ENCODE measurements around the gene GNB1L. TPM values are rescaled to one million over a fixed set of nuclear protein-coding genes. Genes with fewer than 3 reads are reported as not detected.

The GNB1L gene
- total RNA-seq, 1 donor from 2014 or later: 5.5 TPM

DNA sequence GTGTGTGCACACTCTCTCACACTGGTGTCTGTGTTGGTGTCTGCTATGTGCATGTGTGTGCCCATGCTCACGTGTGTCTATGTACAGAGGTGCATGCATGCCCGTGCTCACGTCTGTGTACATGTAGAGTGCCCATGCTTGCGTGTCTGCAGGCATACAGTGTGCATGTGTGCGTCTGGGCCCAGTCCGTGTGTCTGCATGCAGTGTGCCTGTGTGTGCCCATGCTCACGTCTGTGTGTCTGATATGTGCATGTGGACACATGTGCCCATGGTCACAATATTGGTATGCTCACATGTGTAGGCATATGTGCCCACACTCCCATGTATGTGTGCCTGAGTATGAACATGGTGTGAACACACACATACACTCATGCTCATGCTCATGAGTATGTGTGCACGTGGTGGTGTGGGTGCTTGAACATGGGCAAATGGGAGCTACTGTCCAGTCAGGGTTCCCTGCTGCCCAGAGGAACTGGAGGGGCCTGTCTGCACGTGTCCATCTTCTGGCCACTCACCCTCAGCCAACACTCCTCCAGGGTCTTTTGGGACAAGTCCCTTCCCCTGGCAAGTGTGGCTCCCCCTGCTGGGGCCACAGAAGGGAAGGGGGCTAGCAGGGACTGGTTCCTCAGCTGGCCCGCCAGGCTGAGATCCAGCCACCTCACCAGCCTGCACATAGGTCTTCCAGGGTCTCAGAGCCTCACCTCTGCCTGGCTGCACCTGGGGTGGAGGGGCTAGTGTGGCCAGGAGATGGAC is 101.4 kb downstream of the GNB1L start:
- no peak for DNase-seq (ENCODE audit: low read depth in 2 of 2)

DNA sequence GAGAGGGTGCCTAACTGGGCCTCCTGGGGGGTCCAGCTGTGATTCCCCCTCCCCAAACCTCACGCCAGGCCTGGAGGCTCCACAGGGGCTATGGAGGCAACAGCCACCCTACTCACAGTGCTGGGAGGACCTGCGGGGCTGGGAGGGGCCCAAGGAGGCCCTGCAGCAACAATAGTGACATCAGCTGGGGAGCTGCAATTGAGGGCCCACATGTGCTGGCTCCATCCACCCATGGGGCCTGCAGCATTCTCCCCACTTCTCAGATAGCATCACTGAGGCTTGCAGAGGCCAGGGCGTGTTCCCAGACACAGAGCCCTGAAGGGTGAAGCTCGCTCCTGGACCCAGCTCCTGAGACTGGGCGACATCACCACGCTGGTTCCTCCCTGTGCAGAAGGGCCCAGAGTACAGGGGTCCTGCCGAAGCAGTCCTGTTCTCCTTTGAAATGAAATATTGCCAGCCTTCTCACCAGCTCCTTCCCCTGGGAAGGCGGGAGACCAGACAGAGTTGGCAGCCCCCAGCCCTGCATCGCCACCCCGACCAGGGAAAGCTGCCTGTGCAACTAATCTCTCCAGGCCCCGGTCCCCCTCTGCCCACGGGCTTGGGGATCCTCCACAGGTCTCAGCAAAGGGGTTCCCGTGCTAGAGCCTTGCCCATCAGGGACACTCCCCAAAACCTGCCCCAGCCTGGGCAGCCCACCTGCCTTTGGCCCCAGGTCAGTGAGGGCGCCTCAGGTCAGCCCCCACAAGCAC is 103.0 kb downstream of the GNB1L start:
- no peak for DNase-seq (ENCODE audit: low read depth in 2 of 2)

DNA sequence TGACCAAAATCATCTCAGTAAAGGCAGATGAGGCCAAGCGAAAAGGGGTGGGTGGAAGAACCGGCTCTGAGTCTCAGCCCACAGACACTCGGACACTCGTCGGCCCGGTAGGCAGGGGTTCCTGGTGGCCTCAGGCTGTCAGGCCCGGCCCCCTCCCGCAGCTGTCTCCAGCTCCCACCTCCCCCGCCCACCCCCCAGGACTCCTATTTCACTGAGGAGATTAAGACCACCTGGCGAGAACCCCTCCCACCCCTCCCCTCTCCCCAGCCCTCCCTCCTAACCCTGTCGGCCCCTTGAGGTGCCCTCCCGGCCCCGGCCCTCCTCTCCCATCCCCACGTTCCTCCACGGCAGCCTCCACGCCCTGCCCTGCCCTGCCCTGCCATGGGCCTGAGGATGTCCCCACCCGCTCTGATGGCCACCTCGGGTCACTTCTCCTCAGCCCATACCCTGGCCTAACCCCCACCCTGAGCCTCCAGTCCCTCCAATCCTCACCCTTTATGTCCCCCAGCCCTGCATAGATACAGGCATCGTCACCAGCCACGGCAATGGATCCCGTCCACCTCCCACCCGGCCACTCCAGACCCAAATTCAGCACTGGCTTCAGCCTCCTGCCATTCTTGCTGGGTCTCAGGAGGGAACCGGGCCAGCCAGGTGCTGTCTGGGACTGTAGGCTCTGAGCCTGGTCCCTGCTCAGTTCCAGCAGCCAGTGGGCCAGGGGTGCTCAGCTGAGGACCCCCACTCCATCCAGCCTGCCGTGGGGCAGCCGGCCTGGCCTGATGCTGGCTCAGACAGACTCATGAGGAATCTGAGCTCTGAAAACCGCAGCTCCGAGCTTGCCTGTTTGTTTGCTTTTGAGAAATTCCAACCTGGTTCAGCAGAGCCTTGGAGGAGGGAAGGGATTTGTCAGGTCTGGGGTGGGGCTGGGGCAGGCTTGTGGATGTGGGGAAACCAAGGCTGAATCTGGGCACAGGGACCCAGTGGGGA is 103.9 kb downstream of the GNB1L start:
- DNase-seq (ENCODE audit: low read depth in 2 of 2): no peak

DNA sequence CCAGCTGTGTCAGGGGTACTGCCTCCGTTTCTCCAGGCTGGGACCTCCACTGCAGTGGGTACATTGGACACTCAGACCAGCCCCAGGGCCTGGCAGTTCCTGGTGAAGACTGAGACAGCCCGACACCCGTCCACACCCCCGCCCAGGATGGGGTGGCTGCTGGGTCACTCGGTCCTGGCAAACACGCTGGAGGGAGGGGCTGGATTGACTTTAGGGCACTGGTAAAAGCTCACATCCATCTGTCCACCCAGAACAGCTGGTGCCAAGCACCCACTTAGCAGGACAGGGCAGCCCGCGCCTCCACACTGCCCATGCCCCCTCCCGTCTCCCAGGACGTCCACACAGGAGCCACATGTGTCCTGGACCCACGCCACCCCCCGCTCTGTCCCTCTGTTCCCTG is 104.8 kb downstream of the GNB1L start:
- no peak for DNase-seq (ENCODE audit: low read depth in 2 of 2)

DNA sequence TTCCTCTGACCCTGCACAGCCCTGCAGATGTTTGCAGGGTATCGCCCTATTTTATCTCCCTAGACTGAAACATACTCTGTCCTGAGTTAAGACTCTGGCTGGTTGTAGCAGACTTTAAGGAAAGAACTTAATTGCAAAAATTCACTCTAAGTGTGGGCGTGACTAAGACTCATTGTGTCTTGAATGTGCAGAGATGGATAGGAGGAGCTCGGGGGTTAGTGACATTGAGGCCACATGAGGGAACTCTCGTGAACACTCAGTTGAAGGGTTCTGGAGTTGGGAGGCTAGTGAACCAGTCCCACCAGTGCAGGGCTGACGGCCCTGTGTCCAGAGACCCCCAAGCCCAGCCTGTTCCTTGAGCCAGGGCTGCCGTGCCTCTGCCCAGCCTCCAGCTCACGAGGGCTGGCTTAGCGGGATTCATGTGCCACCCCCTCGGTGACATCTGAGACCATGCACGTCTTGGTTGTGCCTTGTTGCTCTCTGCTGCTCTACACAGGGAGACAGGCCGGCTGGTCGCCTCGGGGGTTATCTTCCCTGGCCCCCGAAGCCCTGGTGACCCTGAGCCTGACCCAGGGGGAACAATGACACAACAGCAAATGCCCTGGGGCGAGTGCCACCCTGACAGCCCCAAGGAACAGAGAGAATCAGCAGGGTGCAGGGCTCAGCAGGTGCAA is 105.5 kb downstream of the GNB1L start:
- DNase-seq (ENCODE audit: low read depth in 2 of 2): no peak

DNA sequence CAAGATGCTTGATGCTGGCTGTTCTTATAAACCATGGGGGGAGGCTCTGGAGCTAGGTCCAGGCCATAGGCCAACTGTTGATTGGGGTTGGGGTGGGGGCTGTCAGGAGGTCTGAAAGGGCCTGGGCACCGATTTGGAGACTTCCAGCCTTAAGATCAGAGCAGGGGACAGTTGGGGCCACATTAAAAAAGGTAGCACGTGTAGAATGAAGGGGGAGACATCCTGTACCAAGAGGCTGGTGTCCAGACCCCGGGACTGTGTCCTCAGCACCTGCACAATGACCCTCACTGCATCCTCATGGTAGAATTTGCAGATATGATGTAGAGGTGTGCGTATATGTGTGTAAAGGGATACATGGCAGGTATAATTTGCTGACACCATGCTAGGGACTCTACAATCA is 106.5 kb downstream of the GNB1L start:
- no peak for DNase-seq (ENCODE audit: low read depth in 2 of 2)

DNA sequence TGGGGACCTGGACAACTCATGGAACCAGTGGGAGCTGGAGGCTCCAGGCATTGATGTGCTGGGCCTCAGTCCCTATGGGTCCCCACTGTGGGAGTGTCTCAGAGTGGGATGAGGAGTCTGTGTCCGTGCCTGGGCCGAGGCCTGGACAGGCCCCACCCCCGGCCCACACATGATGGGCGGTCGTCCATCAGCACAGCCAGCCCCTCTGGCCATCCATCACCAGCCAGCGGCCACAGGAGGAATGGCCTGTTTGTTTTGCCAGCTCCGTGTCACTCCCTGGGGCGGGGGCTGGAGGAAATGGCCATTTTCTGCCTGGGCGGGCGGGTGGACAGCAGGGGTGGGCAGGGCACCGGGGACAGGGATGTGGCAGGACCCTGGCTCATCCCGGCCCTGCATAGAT is 107.1 kb downstream of the GNB1L start:
- DNase-seq (ENCODE audit: low read depth in 2 of 2): no peak

DNA sequence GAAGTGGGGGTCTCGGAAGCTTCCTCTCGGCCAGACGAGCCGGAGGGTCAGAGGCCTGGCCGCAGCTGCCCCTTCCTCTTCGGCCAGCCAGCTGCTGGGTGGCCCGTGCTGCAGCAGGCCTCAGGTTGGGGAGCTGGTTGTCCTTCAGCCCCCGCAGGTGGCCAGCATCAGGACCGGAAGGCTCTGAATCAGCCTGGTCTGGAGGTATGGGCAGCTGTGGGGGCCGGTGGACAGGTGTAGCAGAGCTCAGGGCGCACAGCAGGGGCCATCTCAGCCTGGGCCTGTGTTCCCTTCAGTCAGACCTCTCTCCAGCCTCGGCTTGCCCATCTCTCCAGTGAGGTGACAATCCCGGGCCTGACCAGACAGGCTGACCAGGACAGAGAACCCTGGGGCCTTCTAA is 107.9 kb downstream of the GNB1L start:
- DNase-seq (ENCODE audit: low read depth in 2 of 2): no peak

DNA sequence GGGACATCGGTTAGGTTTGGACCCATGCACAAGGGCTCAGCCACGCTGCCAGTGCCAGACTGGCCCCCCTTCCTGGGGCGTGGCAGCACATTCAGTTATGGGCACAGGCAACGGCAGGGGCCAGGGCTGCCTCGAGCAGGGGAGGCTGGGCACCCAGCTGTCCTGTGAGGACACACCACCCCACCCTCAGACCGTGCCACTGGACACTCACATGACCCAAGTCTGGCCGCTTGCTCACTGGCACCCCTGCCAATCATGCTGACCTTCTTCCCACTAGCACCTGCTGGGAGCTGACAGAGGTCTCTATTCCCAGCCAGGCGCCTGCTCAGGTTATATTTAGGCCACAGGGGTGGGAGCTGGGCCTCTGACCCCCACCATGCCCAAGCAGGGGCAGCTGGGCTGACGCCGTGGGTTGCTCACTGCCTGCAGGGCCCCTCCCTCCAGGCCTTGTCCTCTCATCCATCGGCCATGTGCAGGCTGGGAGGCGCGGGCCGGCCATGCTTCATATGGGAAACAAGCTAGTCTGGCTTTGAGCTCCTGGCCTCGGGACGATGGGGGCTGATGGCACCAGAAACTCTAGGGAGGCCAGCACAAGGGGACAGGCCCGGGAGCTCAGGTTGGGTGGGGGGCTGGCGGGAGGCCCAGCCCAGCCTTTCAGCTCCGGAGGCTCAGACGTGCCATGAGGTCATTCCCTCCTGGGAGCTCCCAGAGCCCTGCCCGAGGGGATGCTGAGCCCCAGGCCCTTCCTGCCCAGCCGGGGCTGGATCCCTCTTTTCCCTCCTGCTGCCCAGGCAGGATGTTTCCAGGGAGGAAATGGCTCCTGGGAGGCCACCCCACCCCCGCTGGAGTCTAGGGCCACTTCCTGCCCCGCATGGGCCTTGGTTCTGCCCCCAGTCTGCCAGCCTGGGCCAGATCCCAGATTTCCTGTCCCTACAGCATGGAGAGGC is 109.2 kb downstream of the GNB1L start:
- DNase-seq (ENCODE audit: low read depth in 2 of 2): no peak

DNA sequence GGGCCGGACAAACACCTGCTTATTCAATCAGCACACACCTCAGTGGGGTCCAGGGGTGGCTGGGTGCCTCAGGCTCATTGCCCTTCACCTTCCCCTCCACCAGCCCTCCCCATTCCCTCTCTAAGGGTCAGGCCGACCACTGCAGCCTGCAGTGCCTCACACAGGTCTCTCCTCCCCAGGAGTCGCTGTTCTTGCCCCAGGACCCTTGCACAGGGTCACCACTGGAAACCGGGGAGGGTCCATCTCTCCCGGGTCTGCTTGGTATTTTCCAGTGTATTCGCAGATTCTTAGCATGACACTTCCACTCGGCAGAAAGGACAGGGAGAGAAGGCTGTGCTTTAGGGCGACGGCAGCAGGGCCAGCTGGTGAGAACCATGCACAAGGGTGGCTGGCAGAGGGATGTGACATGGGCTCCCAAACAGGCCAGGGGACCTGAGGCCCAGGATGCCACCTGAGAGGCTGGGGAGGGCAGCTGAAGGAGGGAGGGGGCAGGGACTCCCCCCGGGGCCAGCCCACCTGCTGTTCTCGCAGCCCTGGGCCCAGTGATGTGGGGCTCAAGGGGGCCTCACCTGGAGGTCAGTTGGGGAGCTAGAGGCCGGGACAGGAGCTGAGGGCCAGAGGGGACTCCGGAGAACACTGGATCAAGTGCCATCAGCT is 110.2 kb downstream of the GNB1L start:
- no peak for DNase-seq (ENCODE audit: low read depth in 2 of 2)

DNA sequence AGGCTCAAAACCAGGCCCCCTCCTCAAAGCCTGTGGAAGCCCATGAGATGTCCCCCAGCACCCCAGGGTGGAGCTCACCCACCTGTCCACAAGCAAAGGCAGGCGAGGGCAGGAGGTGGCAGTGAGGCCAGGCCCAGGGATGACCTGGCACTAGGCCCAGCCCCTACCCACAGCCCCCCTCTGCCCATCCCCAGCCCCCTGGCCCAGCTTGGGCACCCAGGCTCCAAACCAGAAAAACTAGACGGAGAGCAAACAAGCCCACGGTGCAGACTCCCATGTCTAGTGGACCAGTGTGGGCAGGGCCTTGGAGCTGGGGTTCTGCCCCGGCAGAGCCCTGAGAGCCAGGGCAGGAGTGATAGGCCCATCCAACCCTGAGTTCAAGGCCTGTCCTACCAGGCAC is 111.0 kb downstream of the GNB1L start:
- no peak for DNase-seq (ENCODE audit: low read depth in 2 of 2)

DNA sequence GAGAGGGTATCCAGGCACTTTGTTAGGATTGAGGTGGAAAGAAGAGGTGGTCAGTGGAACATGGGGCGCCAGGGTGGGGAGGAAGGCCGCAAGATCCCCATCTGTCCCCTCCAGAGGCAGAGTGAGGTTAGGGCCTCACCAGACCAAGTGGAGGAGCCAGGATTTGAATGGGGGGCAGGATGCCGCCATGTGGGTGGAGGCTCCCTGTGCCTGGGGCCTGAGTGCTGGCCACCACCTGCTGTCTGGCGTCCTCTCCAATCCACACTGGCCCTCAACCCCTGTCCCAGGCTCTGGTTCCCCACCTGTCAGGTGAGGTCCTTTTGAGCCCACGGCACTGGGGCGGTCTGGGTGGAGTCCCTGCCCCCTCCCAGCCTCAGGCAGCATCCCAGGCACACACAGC is 111.6 kb downstream of the GNB1L start:
- DNase-seq (ENCODE audit: low read depth in 2 of 2): no peak

DNA sequence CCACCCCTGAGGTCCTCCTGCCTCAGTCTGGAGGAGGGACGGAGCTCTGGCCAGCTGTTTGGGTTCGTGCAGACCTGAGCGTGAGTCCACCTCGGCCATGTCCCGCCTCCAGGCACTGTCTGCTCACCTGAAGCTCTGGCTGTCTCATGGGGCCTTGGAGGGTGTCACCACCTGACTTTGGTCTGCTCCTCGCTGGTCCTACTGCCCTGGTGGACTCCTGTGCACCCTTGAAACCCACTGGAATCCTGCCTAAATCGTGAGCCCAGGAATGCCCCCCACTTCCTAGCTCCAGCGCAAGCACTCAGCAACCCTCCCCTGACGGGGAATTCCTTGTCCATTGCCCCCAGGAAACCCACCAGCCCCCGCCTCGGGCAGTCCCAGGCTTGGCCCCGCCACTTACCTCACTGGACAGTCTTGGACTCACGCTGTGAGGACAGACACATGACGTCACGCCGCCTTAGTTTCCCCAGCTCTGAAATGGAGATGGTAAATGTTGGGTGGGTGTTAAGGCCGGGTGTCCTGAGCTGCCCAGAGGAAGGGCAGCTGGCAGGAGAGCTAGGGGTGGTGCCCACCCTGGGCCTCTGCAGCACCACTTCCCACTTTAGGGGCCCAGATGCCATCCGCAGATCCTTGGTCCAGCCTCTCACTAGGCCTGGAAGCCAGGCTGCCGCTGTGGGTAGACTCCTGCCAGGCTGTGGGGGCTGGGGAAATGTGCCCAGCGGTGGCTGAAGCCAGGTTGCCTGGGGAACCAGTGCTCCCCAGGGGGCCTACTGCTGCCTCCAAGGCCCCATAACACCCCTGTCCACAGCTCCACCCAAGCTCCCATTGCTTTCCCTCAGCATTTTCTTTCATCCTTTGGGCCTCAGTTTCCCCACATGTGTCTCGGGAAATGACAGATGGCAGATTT is 112.3 kb downstream of the GNB1L start:
- no peak for DNase-seq (ENCODE audit: low read depth in 2 of 2)

DNA sequence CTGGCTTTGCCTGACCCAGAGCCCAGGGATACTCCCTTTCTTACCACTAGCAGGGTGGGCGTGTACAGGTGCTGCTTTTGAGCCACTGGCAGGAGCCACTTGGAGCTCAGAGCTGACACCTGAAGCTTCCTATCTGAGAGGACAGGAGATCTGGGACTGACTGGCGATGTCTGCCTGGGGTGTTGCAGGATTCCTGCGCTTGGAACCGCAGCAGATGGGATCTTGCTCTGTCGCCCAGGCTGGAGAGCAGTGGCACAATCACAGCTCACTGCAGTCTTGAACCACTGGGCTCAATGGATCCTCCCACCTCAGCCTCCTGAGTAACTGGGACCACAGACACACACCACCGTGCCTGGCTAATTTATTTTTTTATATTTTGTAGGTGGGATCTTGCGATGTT is 113.6 kb downstream of the GNB1L start:
- DNase-seq (ENCODE audit: low read depth in 2 of 2): no peak

DNA sequence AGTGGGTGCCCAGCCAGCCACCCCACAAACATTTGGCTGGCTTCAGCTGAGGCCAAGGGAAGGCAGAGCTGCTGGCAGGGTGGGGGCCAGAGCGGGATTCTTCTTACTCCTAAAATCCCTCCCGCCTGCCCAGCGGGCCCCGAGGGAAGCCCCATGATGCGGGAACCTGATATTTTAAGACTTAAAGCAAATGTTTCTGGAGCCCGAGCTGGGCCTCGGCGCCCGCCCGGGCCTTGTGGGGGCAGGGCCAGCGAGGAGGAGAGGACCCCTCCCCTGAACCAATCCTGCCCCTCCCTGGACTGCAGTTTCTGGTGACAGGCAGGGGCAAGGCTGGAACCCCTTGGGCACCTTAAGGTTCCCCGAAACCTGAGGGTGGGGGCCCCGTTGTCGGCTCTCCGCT is 114.1 kb downstream of the GNB1L start:
- no peak for DNase-seq (ENCODE audit: low read depth in 2 of 2)

DNA sequence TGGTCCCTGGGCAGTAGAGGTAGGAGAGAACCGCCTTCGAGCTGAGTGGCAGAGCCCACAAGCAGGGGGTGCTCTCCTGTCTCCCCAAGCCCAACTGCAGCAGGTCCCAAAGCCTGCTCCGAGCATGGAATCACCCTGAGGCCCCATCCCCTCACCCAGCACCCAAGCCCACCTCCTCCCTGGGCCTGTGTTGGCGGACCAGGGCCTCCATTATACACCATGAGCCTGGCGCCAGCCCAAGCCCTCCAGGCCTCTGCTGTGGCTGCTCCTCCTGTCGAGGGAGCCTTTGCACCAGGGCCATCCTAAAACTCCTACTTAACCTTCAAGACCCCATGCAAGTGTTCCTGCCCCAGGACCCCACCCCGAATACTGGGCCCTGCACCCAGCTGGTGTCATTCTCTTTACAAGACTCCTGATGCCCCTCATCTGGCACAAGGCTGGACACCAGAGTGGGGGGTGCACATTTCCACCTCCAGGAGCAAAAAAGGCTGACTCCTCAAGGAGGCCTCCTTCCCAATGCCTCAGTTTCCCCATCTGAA is 114.7 kb downstream of the GNB1L start:
- no peak for DNase-seq (ENCODE audit: low read depth in 2 of 2)

DNA sequence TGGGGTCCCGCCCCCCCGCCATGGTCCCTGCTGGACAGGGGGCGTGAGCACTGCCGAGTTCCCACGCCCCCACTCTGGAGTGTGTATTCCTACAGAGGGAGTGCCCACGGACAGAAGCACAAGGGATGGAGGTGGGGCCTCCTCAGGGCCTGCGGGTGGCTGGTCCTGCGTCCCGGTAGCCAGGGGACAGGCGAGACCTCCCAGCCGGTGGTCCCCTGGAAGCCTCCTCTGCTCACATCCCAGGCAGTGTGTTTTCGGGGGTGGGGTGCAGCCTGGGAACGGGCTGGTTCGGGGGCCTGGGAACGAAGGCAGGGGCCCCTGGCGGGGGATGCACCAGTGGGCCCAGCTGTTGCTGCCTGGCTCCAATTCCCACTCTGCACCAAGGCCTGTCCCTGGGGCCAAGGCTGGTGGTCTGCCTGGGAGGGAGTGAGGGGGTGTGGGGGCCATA is 115.2 kb downstream of the GNB1L start:
- DNase-seq (ENCODE audit: low read depth in 2 of 2): no peak
